Spleen (tissue), 11 donors: ENCODE results near the gene CALCB. TPM values are rescaled to one million over a fixed set of nuclear protein-coding genes. Genes with fewer than 3 reads are reported as not detected.

ENCODE experiments used
- DNase-seq: peaks from one replicate; pipeline ENCODE4 v3.0.0-alpha.2; 2020
- H3K27ac ChIP-seq, 8 donors: fragments of 200-600 bp; sonication (generic) in 7 of 8; 1 replicate in 4 of 8; 2 replicates in 4 of 8; pipeline versions ENCODE4 v1.5.0 to v1.8.0; 2016 to 2021; ENCODE audit warnings: inconsistent platforms in 4 of 8, mild to moderate bottlenecking in 4 of 8, moderate library complexity in 1 of 8
- H3K27me3 ChIP-seq, 7 donors: fragments of 200-600 bp; sonication (generic) in 6 of 7; replicated peaks in 1 of 7; 1 replicate in 4 of 7; 2 replicates in 3 of 7; pipeline versions ENCODE4 v1.5.0 to v1.8.0; 2016 to 2021; ENCODE audit warnings: inconsistent platforms in 3 of 7, mild to moderate bottlenecking in 1 of 7
- H3K36me3 ChIP-seq, 6 donors: fragments of 200-600 bp; sonication (generic) in 5 of 6; 1 replicate in 4 of 6; 2 replicates in 2 of 6; pipeline versions ENCODE4 v1.5.0 to v1.8.0; 2016 to 2021; ENCODE audit warnings: inconsistent platforms in 2 of 6
- H3K4me1 ChIP-seq, 6 donors: fragments of 200-600 bp; sonication (generic) in 5 of 6; 1 replicate in 3 of 6; 2 replicates in 3 of 6; pipeline versions ENCODE4 v1.5.0 to v1.8.0; 2016 to 2021; ENCODE audit warnings: inconsistent platforms in 3 of 6
- H3K4me3 ChIP-seq, 8 donors: fragments of 200-600 bp; sonication (generic) in 7 of 8; 1 replicate in 4 of 8; 2 replicates in 4 of 8; pipeline versions ENCODE4 v1.5.0 to v1.8.0; 2016 to 2021; ENCODE audit warnings: inconsistent platforms in 4 of 8, mild to moderate bottlenecking in 4 of 8, moderate library complexity in 2 of 8
- H3K9me3 ChIP-seq, 8 donors: fragments of 200-600 bp; sonication (generic) in 7 of 8; 1 replicate in 4 of 8; 2 replicates in 4 of 8; pipeline versions ENCODE4 v1.5.0 to v1.8.0; 2016 to 2021; ENCODE audit warnings: inconsistent platforms in 4 of 8
- POLR2A ChIP-seq, 3 donors: fragments of 450-650 bp; IDR thresholded peaks; one replicate each; pipeline ENCODE4 v1.5.1; 2017; ENCODE audit warnings: antibody characterized with exemption in 3 of 3, mild to moderate bottlenecking in 1 of 3
- POLR2AphosphoS5 ChIP-seq, 3 donors: sonication (generic); formaldehyde crosslinking; IDR thresholded peaks; one replicate each; pipeline ENCODE4 v1.5.1; 2017; ENCODE audit warnings: antibody characterized with exemption in 3 of 3
- WGBS, 5 donors: extraction: QIAGEN DNeasy Blood & Tissue Kit in 3 of 5; methylation state at CpG; one replicate each; pipeline versions ENCODE4 v1.1.5 to v1.1.7; 2013 to 2018; 5-methylcytosine and 5-hydroxymethylcytosine counted together
- intact Hi-C: fragments of 100-400 bp; cut with DNase I; formaldehyde crosslinking; loops from one replicate; pipeline ENCODE4 v1.15.0; 2023; ENCODE audit warnings: low total_unique reads
- polyA plus RNA-seq, 3 donors: library from polyadenylated mRNA; stranded (reverse); fragments of 200-250 nt; gene quantifications; one replicate each; pipeline ENCODE4 v1.2.1, GENCODE V29; 2013
- total RNA-seq, 7 donors: library from RNA; depleted of rRNA in 3 of 7; stranded (reverse); fragments of >200 nt in 3 of 7; fragmentation: NEBNext Ultra II Directional in 4 of 7; extraction: Animal tissue kit (Norgen Biotek cat#: 25700) in 4 of 7; gene quantifications; one replicate each; pipeline versions ENCODE4 v1.1.0 to v1.2.1, GENCODE V29; 2016 to 2021
- TF ChIP-seq, protein P1 (sequence below), 11 experiments: fragments of 200-600 bp in 7 of 11; fragments of 450-650 bp in 4 of 11; sonication (generic) in 4 of 11; IDR thresholded peaks in 8 of 11; conservative IDR thresholded peaks in 3 of 11; 1 replicate in 7 of 11; 2 replicates in 4 of 11; pipeline versions ENCODE4 v1.4.0 to v1.8.0; 2016 to 2021; ENCODE audit warnings: antibody characterized with exemption in 11 of 11, inconsistent platforms in 4 of 11, mild to moderate bottlenecking in 1 of 11
- donor health status: healthy with polysubstance abuse.
- donor health status: DM: no; HTN: no; CAD: no; lungs with moderate emphysema.
- donor health status: DM: no; HTN: no; CAD: no.
- donor health status: Bipolar disorder and iron deficiency.
- donor health status: healthy.
- donor health status: DM: no; HTN: no; CAD: no.
- donor health status: DM: yes; HTN: yes; CAD: no.

The CALCB gene
- total and polyA plus RNA-seq, 10 donors: 0.03 to 1.2 (median 0.41) TPM; not detected in 2

DNA sequence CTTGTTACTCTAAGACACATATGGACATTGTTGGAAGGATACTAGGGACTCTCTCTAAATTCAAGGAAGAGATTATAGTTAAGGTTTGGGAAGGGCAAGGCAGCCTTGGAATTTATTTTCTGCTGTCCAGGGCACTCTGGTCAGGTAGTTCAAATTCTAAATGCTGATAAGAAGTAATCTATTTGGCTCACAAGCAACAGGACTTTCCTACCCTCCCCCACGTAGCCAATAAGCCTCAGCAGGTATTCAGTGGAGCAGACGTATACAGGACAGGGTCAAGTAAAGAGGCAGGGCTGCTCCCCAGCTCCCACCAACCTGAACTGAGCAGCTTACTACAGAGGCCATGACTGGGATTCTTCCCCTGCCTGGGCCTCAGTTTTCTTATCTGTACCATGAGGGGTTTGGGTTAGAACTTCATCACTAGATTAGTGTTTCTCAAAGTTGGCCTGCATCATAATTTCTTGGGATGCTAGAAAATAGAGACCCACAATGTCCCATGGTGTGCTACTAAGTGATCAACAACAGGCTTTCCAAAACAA lies 35.3 kb downstream of the CALCB start:
- no peak overlapping the region for H3K27ac ChIP-seq
- no peak for DNase-seq
- no peak overlapping the region for H3K4me3 ChIP-seq
- intact Hi-C loops: no loop called here
- peaks cover 0 to 14% (median 9%) of the 10 kb centered on the region in 8 donors for H3K9me3 ChIP-seq
- H3K27me3 ChIP-seq: peaks cover 0 to 3% (median 0%) of the 10 kb centered on the region in 7 donors
- peaks cover 0 to 31% (median 10%) of the 10 kb centered on the region in 6 donors for H3K4me1 ChIP-seq
- no peaks in the 10 kb centered on the region for H3K36me3 ChIP-seq
- no peak for TF ChIP-seq POLR2AphosphoS5 (IDR thresholded peaks at IDR 0.05)
- TF ChIP-seq, protein P1, sequence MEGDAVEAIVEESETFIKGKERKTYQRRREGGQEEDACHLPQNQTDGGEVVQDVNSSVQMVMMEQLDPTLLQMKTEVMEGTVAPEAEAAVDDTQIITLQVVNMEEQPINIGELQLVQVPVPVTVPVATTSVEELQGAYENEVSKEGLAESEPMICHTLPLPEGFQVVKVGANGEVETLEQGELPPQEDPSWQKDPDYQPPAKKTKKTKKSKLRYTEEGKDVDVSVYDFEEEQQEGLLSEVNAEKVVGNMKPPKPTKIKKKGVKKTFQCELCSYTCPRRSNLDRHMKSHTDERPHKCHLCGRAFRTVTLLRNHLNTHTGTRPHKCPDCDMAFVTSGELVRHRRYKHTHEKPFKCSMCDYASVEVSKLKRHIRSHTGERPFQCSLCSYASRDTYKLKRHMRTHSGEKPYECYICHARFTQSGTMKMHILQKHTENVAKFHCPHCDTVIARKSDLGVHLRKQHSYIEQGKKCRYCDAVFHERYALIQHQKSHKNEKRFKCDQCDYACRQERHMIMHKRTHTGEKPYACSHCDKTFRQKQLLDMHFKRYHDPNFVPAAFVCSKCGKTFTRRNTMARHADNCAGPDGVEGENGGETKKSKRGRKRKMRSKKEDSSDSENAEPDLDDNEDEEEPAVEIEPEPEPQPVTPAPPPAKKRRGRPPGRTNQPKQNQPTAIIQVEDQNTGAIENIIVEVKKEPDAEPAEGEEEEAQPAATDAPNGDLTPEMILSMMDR (IDR thresholded peaks at IDR 0.05 in 8 of 11, conservative IDR thresholded peaks at IDR 0.05 in 3 of 11): no peak
- TF ChIP-seq POLR2A (IDR thresholded peaks at IDR 0.05): no peak
- WGBS, 5 donors: 73 to 89% (median 88%) methylated on average over 2 of the region's 2 CpGs

DNA sequence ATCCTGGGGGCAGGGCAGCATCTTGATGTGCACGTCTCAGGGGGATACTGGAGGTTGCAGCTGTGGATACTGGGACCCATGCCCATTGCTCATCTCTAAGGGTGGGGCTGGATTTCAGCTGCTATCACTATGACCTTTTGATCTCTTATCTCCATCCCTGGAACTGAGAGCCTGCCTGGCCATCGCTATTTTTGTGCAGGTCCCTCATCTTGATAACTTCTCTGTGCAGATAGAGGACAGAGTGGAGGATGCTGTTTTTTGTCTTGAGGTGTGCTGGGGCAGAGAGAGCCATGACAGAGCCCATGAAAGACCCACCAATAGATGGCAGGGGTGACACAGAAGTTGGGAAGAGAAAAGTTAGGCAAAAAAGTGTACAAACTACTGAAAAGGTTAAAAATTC lies 36.2 kb downstream of the CALCB start:
- TF ChIP-seq POLR2AphosphoS5 (IDR thresholded peaks at IDR 0.05) (no peak), POLR2A (IDR thresholded peaks at IDR 0.05) (no peak)
- TF ChIP-seq, protein P1 (IDR thresholded peaks at IDR 0.05 in 8 of 11, conservative IDR thresholded peaks at IDR 0.05 in 3 of 11): no peak
- DNase-seq: no peak
- no peak overlapping the region for H3K27ac ChIP-seq
- H3K4me1 ChIP-seq: peaks cover 0 to 41% (median 20%) of the 10 kb centered on the region in 6 donors
- peaks cover 0 to 4% (median under 1%) of the 10 kb centered on the region in 8 donors for H3K9me3 ChIP-seq
- H3K36me3 ChIP-seq: no peaks in the 10 kb centered on the region
- peaks cover 0 to 12% (median 4%) of the 10 kb centered on the region in 7 donors for H3K27me3 ChIP-seq
- 80 to 91% (median 83%) methylated on average over 2 of the region's 2 CpGs for WGBS, 5 donors
- no peak overlapping the region for H3K4me3 ChIP-seq
- intact Hi-C loops: no loop called here

DNA sequence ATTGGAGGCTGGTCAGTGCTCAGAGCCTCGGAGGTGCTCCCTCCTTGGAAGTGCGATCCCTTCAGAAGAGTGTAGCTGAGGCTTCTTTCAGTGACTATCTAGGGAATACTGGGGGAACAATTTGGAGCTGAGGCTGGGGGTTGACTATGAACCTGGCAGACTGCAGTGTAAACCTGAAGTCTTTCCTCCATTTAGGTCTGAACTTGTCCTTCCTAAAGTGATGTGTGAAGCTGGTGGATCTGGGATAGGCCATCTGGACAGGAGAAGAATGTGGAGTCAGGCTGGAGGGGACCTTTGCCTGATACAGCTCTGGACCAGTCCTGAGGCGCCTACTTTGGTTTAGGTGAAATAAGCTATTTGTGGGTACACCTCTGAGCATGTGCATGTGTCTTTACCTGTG lies 37.8 kb downstream of the CALCB start:
- intact Hi-C loops: no loop called here
- H3K27ac ChIP-seq: no peak overlapping the region
- peaks cover 0 to 28% (median 19%) of the 10 kb centered on the region in 7 donors for H3K27me3 ChIP-seq
- H3K36me3 ChIP-seq: no peaks in the 10 kb centered on the region
- no peaks in the 10 kb centered on the region for H3K9me3 ChIP-seq
- no peak for DNase-seq
- TF ChIP-seq, protein P1 (IDR thresholded peaks at IDR 0.05 in 8 of 11, conservative IDR thresholded peaks at IDR 0.05 in 3 of 11): no peak
- TF ChIP-seq POLR2AphosphoS5 (IDR thresholded peaks at IDR 0.05): no peak
- no peak for TF ChIP-seq POLR2A (IDR thresholded peaks at IDR 0.05)
- H3K4me3 ChIP-seq: no peak overlapping the region
- peaks cover 0 to 51% (median 25%) of the 10 kb centered on the region in 6 donors for H3K4me1 ChIP-seq
- 87 to 98% (median 93%) methylated on average over 3 of the region's 3 CpGs for WGBS, 5 donors

DNA sequence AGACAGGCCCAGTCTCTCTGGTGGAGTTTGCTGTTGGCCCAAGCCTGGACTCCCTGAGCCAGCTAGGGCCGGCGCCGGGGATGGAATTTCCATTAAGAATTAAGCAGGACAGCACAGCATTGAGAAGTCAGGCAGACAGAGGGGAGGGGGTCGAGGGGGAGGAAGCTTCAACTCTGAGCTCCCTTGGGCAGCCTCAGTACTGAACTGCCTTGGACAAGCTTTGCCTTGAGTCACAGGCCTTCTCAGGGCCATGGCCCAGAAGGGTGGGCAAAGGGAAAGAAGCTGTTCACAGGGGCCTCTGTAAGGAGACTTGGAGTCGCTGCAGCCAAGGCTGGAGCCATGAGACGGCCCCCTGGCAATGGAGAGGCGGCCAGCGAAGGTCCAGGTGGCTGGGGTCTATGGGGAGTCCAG lies 38.7 kb downstream of the CALCB start:
- intact Hi-C loops: no loop called here

More for the DNA sequence above, 38.7 kb downstream of the CALCB start:
- Histone ChIP-seq H3K36me3 (no peaks in the 10 kb centered on the region), H3K4me1 (peaks cover 0 to 50% (median 25%) of the 10 kb centered on the region in 6 donors), H3K4me3 (no peak overlapping the region), H3K27ac (no peak overlapping the region), H3K9me3 (no peaks in the 10 kb centered on the region), H3K27me3 (peaks cover 0 to 34% (median 20%) of the 10 kb centered on the region in 7 donors)
- DNase-seq: no peak
- TF ChIP-seq, protein P1 (IDR thresholded peaks at IDR 0.05 in 8 of 11, conservative IDR thresholded peaks at IDR 0.05 in 3 of 11): no peak
- TF ChIP-seq POLR2A (IDR thresholded peaks at IDR 0.05): no peak
- TF ChIP-seq POLR2AphosphoS5 (IDR thresholded peaks at IDR 0.05): no peak
- 82 to 93% (median 87%) methylated on average over 7 to 8 of the region's 8 CpGs for WGBS, 5 donors
